Inflammatory macrophage treated with lipopolysaccharide for 1 hour (primary cell): ENCODE data around the gene LUZP4.
"Not testable (repeated sequence)": the region's sequence is repeated elsewhere in the genome, so short reads cannot be mapped to it uniquely, and the experiment has no call there.

Experiments used
- DNase-seq, 2 donors: peaks; one replicate each; pipeline ENCODE4 v3.0.0-alpha.2; 2020 to 2022

LUZP4 gene, protein sequence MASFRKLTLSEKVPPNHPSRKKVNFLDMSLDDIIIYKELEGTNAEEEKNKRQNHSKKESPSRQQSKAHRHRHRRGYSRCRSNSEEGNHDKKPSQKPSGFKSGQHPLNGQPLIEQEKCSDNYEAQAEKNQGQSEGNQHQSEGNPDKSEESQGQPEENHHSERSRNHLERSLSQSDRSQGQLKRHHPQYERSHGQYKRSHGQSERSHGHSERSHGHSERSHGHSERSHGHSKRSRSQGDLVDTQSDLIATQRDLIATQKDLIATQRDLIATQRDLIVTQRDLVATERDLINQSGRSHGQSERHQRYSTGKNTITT

DNA sequence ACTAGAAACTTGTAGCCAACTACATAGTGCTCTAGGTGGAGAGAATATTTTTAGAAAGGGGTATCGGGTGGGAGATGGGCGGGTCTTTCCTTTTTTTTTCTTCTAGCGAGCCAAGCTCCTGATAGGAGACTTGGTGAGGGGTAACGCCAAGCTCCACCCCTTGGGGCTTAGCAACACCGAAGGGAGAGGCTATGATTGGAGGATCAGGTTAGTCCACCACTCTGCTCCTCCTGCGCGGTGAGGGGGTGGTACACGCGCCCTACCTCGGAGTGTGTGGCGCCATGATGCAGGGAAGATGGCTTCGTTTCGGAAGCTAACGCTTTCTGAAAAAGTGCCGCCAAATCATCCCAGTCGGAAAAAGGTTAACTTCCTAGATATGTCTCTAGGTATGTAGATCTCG is at the start of gene LUZP4:
Gene LUZP4 (plus strand): TSS at position 251 of the 400 bp plus-strand sequence. CDS start 45 bp downstream, at position 296.
- DNase-seq = no peak

GRCh38 chrX:115251458-115252233 is 37.9 kb upstream of the LUZP4 start:
- DNase-seq = no peak

DNA sequence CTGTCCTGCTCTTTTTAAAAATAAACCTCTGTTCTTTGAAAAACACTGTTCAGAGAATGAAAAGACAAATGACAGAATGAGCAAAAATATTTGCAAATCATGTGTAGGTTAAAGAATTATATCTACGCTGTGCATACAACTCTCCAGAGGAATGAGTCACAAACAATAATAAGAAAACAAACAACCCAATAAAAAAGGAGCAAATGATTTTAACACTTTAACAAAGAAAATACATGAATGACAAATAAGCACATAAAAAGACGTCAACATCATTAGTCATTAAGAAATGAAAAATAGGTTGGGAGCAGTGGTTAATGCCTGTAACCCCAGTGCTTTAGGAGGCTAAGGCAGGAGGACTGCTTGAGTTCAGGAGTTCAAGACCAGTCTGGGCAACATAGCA is 34.5 kb upstream of the LUZP4 start:
- DNase-seq = no peak

- no peak for DNase-seq
Measured at GRCh38 chrX:115257711-115258110, 31.8 kb upstream of the LUZP4 start.

DNA sequence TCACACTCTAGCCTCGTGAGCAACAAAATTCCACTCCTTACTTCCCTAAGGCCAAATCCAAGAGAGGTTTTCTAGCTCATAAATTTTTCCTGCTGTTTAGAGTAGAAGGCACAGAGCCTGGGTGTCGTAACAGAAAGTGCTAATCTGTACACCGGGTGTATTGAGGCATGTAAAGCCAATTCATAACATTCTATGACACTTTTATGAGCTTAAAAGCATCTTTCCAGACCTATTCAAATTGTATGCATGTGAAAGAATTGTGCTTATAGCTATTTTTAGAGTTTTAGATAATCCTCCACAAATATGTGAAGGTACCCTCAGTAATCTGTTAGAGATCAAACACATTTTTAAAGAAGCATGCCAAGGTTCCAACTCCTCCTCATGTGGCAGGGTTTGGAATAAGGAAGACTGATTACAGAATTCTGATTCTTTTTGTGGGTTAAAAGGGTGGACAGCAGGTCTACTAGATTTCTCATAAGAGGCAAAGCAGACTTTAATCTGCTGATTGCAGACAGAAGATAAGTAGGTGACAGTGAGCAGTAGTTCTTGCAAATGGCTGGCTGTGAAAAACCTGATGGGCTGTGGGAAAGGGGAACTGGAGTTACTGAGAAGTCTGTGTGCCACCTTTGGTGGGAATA is 30.2 kb upstream of the LUZP4 start:
- no peak for DNase-seq

- DNase-seq = no peak
Measured at GRCh38 chrX:115260330-115260729, 29.2 kb upstream of the LUZP4 start.

DNA sequence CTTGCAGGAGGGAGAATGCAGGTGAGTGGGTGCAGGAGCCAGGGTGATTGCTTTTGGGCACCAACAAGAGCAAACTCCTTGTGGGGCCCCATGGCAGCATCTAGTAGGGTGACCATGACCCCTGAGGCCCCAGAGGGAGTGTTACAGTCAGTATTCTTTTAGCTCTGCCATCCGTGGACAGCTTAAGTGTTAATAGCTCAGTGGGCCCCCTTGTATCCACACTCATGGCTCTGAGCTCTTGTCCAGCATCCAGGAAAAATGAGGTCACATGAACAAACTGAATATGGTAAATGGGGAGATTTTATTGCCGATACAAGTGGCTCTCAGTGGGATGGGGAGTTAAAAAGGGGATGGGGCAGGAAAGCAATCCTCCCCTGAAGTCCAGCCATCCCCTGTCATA is 28.4 kb upstream of the LUZP4 start:
- no peak for DNase-seq

GRCh38 chrX:115264009-115264408 is 25.5 kb upstream of the LUZP4 start:
- DNase-seq = no peak

- no peak for DNase-seq
Measured at GRCh38 chrX:115266300-115266699, 23.2 kb upstream of the LUZP4 start.

- DNase-seq = no peak
Measured at GRCh38 chrX:115268421-115268820, 21.1 kb upstream of the LUZP4 start.

DNA sequence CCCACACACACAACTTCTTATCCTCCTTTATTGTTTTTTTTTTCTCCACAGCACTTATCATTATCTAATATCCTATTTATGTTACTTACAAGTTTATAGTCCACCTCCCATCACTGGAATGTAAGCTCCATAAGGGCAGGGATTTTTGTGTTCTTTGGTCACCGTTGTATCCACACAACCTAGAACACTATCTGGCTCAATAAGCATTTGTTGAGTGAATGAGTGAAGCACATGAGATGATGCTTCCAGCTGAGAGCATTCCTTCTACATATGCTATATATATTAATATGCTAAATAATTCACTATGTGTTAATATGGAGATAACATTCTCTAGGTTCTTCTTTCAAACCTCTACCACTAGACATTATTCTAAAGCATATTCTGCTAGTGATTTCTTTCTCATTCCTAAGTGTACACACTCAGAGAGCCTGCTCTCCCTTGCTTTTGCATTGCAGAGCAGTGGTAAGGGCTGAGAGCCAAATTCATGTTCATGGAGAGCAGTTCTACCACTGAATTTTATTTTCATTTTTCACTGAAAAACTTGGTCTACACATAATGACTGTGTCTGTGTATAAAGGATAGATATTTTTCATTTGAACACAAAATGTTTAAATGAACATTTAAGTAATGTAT is 20.3 kb upstream of the LUZP4 start:
- no peak for DNase-seq

DNA sequence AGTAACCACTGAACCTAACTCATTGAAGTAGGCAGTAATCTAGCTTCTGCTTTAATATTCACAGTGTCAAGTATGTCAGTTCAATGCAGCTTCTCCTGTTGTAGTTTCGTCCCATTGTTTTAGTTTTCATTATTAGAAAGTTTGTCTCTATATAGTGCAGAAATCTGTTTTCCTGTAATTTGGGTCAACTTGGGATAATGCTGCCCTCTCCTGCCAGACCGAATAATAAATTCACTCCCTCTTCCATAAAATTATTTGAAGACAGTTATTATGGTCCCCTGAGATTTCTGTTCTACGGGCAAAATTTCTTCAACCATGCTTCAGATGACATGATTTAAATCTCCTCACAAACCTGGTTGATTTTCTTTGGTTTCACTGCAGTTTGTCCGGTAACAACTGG is 4.6 kb upstream of the LUZP4 start:
- DNase-seq = no peak

DNA sequence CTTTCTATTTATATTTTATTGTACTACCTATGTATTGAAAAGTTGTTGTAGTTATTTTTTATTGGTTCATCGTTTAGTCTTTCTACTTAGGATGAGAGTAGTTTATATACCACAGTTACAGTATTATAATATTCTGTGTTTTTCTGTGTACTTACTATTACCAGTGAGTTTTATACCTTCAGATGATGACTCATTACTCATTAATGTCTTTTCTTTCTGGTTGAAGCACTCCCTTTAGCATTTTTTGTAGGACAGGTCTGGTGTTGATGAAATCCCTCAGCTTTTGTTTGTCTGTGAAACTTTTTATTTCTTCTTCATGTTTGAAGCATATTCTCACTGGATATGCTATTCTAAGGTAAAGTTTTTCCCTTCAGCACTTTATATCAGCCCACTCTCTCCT is 7.7 kb downstream of the LUZP4 start:
- no peak for DNase-seq

- DNase-seq = no peak
Measured at GRCh38 chrX:115311139-115311538, 21.6 kb downstream of the LUZP4 start.

- DNase-seq = peak; percentile 49 to 79
Measured at GRCh38 chrX:115311601-115312001, 22.1 kb downstream of the LUZP4 start.

DNA sequence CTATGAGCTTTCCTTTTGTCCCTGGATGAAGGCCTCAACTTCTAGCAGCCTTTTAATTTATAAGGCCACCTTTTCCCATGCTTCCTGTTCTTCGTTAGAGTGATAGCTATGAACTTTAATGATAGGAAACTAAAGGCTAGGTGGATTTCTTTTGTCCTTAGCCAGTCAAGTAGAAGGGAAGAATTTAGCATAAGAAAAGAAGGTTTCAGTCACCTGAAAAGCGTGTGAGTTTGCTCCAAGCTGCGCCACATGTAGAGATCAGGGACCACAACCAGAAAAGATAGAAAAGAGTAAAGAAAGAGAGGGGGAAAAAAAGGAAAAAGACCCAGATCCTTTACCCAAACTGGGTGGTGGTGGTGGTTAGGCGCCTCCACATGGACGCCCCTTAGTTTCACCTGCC is 28.6 kb downstream of the LUZP4 start:
- no peak for DNase-seq

DNA sequence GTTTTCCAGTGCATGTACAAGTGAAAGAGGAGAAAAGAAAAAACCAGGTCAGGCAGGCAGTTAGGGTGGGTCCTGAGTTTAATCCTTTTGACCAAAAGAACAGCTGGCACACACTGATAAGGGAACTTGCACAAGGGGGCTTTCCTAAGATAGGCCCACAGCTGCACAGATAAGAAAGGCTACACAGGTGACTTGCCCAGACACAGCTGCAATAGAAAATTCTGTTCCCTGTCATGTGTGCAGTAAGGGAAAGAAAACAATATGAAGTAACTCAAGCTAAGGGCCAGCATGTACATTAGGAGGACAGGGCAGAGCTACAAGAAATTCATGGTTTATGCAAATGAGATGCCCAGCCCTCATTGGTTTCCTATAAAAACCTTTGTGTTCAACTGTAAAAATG is 32.9 kb downstream of the LUZP4 start:
- no peak for DNase-seq

DNA sequence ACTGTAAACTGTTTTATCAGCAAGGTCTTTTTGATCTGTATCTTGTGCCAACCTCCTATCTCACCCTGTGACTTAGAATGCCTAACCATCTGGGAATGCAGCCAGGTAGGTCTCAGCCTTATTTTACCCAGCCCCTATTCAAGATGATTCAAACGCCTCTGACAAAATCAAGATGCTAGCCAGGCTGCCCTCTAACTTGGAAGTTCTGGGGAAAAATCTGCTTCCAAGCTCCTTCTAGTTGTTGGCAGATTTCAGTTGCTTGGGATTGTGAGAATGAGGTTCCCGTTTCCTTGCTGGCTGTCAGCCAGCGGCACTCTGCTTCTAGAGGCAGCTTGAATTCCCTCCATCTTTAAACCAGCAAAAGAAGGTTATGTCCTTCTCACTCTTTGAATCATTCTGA is 34.7 kb downstream of the LUZP4 start:
- no peak for DNase-seq

DNA sequence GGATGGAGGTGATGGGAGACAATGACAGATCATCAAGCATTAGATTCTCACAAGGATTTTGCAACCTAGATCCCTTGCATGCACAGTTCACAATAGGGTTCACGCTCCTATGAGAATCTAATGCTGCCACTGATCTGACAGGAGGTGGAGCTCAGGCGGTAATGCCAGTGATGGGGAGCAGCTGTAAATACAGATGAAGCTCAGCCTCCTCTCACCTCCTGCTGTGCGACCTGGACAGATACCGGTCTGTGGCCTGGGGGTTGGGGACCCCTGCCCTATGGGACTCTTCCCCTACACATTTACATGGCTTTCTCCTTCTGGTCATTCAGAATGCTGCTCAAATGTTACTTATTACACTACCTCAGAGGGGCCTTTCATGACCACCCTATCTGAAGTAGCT is 39.8 kb downstream of the LUZP4 start:
- DNase-seq = not testable (repeated sequence)

DNA sequence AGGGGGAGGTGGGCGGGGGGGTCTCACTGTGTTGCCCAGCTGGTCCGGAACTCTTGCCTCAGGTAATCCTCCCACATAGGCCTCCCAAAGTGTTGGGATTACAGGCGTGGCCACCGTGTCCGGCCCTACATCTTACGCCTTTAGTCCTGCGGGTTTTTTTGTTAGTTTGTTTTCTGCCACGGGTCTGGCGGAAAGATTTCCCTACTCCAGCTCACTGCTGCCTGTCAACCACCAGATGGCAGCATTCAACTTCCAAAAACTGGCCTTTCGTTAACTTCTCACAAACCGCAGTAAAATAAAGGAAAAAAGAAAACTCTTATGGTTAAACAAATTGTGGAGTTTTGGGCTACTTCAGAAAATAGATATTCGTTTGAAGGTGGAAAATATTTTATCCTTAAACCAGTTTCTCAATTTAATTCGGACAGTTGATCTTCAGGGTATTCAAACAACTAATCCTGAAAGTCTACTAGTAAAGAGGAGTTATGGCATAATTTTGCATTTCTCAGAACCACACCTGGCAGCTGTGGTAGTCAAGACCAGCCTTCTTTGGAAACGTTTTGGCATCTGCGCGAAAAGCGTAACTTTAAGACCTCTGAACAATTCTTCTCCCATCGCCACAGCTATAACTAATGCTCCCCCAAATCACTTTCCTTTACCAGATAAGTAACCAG is 41.1 kb downstream of the LUZP4 start:
- peak; percentile 28 to 52 for DNase-seq

DNA sequence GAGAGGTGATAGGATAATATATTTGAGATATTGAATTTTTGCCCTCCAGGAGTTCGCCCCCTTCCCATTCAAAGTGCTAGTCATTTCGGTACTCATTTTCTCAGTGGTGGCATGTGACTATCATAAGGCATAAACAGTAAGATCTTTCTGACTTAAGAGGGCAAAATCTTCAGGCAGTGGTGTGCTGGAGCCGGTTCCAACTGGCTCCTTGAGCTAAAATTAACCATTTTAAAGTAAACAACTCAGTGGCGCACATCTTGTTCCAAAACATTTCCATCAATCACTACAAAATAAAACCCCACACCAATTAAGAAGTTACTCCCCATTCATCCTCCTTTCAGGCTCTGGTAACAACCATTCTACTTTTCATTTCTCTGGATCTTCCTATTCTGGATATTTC is 43.3 kb downstream of the LUZP4 start:
- DNase-seq = no peak

GRCh38 chrX:115333446-115333845 is 43.9 kb downstream of the LUZP4 start:
- DNase-seq = no peak
